Measurements from ENCODE around the gene RPS3. TPM values are rescaled to one million over a fixed set of nuclear protein-coding genes. Genes with fewer than 3 reads are reported as not detected.
A peak's percentile ranks its signal among the peaks of the same experiment; 100 is the strongest.

RPS3 gene
- total and polyA plus RNA-seq, 2 of the 13 experiments (the other 11 are each of a cell fraction or from before 2014, with no cell fraction given), result 2,143 to 3,616 TPM

GRCh38 chr11:75369560-75370255 is 29.6 kb upstream of the RPS3 start:
- 54% methylated on average over 6 of the region's 6 CpGs for WGBS (ENCODE audit: low lambda C conversion rate)
- Histone ChIP-seq H3K36me3 (replicated peaks in 1 of 2; ENCODE audit: control insufficient read depth in 1 of 2, insufficient read depth in 2 of 2, low read length in 2 of 2) (no peaks in the 10 kb centered on the region), H3K9ac (ENCODE audit: insufficient read depth, low read depth, low read length) (no peak overlapping the region), H3K4me3 (replicated peaks in 1 of 3; ENCODE audit: insufficient read depth in 1 of 3, low read depth in 2 of 3, low read length in 3 of 3) (no peak overlapping the region), H3K9me3 (ENCODE audit: low read length) (no peaks in the 10 kb centered on the region), H3K79me2 (ENCODE audit: insufficient read depth, low read length) (no peaks in the 10 kb centered on the region), H3K4me2 (ENCODE audit: low read depth, low read length) (no peak overlapping the region), H3K4me1 (ENCODE audit: insufficient read depth, low read length) (peaks cover 23% of the 10 kb centered on the region), H3K27me3 (ENCODE audit: control insufficient read depth in 1 of 2, insufficient read depth in 2 of 2, low read length in 2 of 2) (peaks cover 0 to 24% of the 10 kb centered on the region in 2 experiments; a peak in 4 of 5 replicates), H4K20me1 (ENCODE audit: insufficient read depth, low read length) (peaks cover 4% of the 10 kb centered on the region; the same call in 1 of the 2 replicates), H3K27ac (ENCODE audit: extremely low read length, insufficient read depth, low read length) (no peak overlapping the region), H2AFZ (ENCODE audit: low read length) (no peak overlapping the region)
- in situ Hi-C loops (cut with HindIII; ENCODE audit: extremely low pct_ligation_motif_present, low pct_unique_long_range_greater_than_20kb) (no loop called here), intact Hi-C loops (cut with micrococcal nuclease; ENCODE audit: unreplicated experiment) (no loop called here)
- POLR2A ChIA-PET, result no interaction called here
- CTCF ChIA-PET (ENCODE audit: low intra/inter-chr PET ratio, low total read pairs), result no interaction called here
- ATAC-seq (no peak), DNase-seq (ENCODE audit: low spot score) (no peak), FAIRE-seq (no peak)
- no peak for TF ChIP-seq NFATC3 (CRISPR knock-in tag; IDR thresholded peaks at IDR 0.05)
- no TSS peak for BruUV-seq (replicated peaks)

- Histone ChIP-seq H2AFZ (ENCODE audit: low read length) (no peak overlapping the region), H3K27me3 (ENCODE audit: control insufficient read depth in 1 of 2, insufficient read depth in 2 of 2, low read length in 2 of 2) (peaks cover 6 to 34% of the 10 kb centered on the region in 2 experiments), H3K9ac (ENCODE audit: insufficient read depth, low read depth, low read length) (no peak overlapping the region), H3K27ac (ENCODE audit: extremely low read length, insufficient read depth, low read length) (no peak overlapping the region), H4K20me1 (ENCODE audit: insufficient read depth, low read length) (peaks cover 4% of the 10 kb centered on the region; the same call in 1 of the 2 replicates), H3K9me3 (ENCODE audit: low read length) (no peaks in the 10 kb centered on the region), H3K36me3 (replicated peaks in 1 of 2; ENCODE audit: control insufficient read depth in 1 of 2, insufficient read depth in 2 of 2, low read length in 2 of 2) (no peaks in the 10 kb centered on the region), H3K4me3 (replicated peaks in 1 of 3; ENCODE audit: insufficient read depth in 1 of 3, low read depth in 2 of 3, low read length in 3 of 3) (no peak overlapping the region), H3K4me1 (ENCODE audit: insufficient read depth, low read length) (peaks cover 45% of the 10 kb centered on the region), H3K4me2 (ENCODE audit: low read depth, low read length) (peak overlapping the region; percentile 18; the same call in 1 of the 2 replicates), H3K79me2 (ENCODE audit: insufficient read depth, low read length) (no peaks in the 10 kb centered on the region)
- ATAC-seq, result peak; percentile 64
- ChIA-PET POLR2A (interaction anchor here (0.9 to 2.2 kb wide), 6 partner anchors 8 to 29 kb away, joined by 3 to 13 read pairs (median 4); no protein-coding TSS in a partner anchor), CTCF (ENCODE audit: low intra/inter-chr PET ratio, low total read pairs) (no interaction called here)
- peak; percentile 65 for DNase-seq (ENCODE audit: low spot score)
- in situ Hi-C loops (cut with HindIII; ENCODE audit: extremely low pct_ligation_motif_present, low pct_unique_long_range_greater_than_20kb) (no loop called here), intact Hi-C loops (cut with micrococcal nuclease; ENCODE audit: unreplicated experiment) (no loop called here)
- 3% methylated on average over 8 of the region's 8 CpGs for WGBS (ENCODE audit: low lambda C conversion rate)
- peak; percentile 87 for FAIRE-seq
- BruUV-seq (replicated peaks), result no TSS peak
- no peak for TF ChIP-seq BORCS8-MEF2B (CRISPR knock-in tag; IDR thresholded peaks at IDR 0.05)
- TF ChIP-seq ZNF281 (CRISPR knock-in tag; IDR thresholded peaks at IDR 0.05; ENCODE audit: borderline replicate concordance), result no peak
- TF ChIP-seq ZNF883 (CRISPR knock-in tag; IDR thresholded peaks at IDR 0.05; ENCODE audit: not compliant biosample characterization), result no peak
- no peak for TF ChIP-seq TRIM24 (CRISPR knock-in tag; IDR thresholded peaks at IDR 0.05)
- TF ChIP-seq DMTF1 (CRISPR knock-in tag; IDR thresholded peaks at IDR 0.05), result no peak
- TF ChIP-seq ZNF468 (CRISPR knock-in tag; IDR thresholded peaks at IDR 0.05), result no peak
- no peak for TF ChIP-seq NCOA5 (CRISPR knock-in tag; IDR thresholded peaks at IDR 0.05)
- no peak for TF ChIP-seq ZEB1 (IDR thresholded peaks at IDR 0.05; ENCODE audit: insufficient replicate concordance, low read depth)
- TF ChIP-seq ZNF674 (CRISPR knock-in tag; IDR thresholded peaks at IDR 0.05; ENCODE audit: low read depth), result no peak
- TF ChIP-seq BRD4 (CRISPR knock-in tag; IDR thresholded peaks at IDR 0.05), result no peak
These were observed 27.1 kb upstream of the RPS3 start for GRCh38 chr11:75371949-75372876.

All from HepG2 (cell line).